ENCODE measurements around the gene TECRL.

DNA sequence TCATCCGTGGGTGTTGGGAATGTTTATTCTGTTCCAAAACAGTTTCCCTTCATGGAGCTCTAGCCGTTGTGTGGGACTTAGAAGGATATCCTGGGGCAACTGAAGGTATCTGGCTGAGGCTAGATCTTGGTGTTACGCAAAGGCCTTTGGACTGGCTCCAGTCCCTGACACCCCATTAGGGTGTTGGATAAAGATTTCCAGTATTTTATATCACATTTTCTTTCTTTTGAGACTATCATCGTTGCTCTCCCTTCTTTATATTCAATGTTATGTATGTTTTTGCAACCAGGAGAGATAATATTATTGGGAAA lies 103.0 kb downstream of the TECRL start:
- no peak for TF ChIP-seq MAZ (IDR thresholded peaks at IDR 0.05; ENCODE audit: borderline replicate concordance, low read depth, low read length)
- TF ChIP-seq, protein P1, sequence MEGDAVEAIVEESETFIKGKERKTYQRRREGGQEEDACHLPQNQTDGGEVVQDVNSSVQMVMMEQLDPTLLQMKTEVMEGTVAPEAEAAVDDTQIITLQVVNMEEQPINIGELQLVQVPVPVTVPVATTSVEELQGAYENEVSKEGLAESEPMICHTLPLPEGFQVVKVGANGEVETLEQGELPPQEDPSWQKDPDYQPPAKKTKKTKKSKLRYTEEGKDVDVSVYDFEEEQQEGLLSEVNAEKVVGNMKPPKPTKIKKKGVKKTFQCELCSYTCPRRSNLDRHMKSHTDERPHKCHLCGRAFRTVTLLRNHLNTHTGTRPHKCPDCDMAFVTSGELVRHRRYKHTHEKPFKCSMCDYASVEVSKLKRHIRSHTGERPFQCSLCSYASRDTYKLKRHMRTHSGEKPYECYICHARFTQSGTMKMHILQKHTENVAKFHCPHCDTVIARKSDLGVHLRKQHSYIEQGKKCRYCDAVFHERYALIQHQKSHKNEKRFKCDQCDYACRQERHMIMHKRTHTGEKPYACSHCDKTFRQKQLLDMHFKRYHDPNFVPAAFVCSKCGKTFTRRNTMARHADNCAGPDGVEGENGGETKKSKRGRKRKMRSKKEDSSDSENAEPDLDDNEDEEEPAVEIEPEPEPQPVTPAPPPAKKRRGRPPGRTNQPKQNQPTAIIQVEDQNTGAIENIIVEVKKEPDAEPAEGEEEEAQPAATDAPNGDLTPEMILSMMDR (conservative IDR thresholded peaks at IDR 0.05; ENCODE audit: low read depth, low read length) = no peak
- TF ChIP-seq MXI1 (IDR thresholded peaks at IDR 0.05; ENCODE audit: borderline replicate concordance, low read depth, low read length) = no peak
